Panc1 (cell line): Measurements from ENCODE around the gene KDM1A. TPM values are rescaled to one million over a fixed set of nuclear protein-coding genes. Genes with fewer than 3 reads are reported as not detected.

Source experiments
- ATAC-seq: fragments of 200-7000 bp; cut with Tn5 transposase; 2 replicates; pipeline ENCODE4 v1.9.1; 2020; ENCODE audit warnings: mild to moderate bottlenecking, moderate library complexity
- BruUV-seq: library from RNA; stranded (reverse); fragments of 400-500 nt; replicated peaks from 2 replicates; lab custom pipeline; 2021; lab: Mats Ljungman, UMichigan
- CTCF ChIA-PET: fragments of 300-600 bp; sonication (Branson Sonifier 250); formaldehyde crosslinking; loops from one replicate; lab custom pipeline; 2022; ENCODE audit warnings: antibody characterized with exemption; lab: Charles Lee
- POLR2A ChIA-PET: fragments of 300-600 bp; sonication (Branson Sonifier 250); formaldehyde crosslinking; loops from one replicate; lab custom pipeline; 2022; ENCODE audit warnings: antibody characterized with exemption; lab: Charles Lee
- DNase-seq: peaks from one replicate; pipeline ENCODE4 v3.0.0-alpha.2; 2010; ENCODE audit warnings: low read depth, low spot score
- H3K27ac ChIP-seq: 2 replicates; pipeline ENCODE4 v1.5.1; 2011; ENCODE audit warnings: mild to moderate bottlenecking, low read length, inconsistent platforms
- H3K27me3 ChIP-seq: fragments of 200-500 bp; sonication (Bioruptor generic); 2 replicates; pipeline ENCODE4 v1.6.0; 2014; ENCODE audit warnings: low read length, inconsistent platforms; ENCODE audit not compliant: control insufficient read depth, insufficient read depth
- H3K36me3 ChIP-seq: fragments of 200-500 bp; sonication (Bioruptor generic); 2 replicates; pipeline ENCODE4 v1.5.1; 2014; ENCODE audit warnings: inconsistent platforms, mild to moderate bottlenecking, low read length, moderate library complexity; ENCODE audit not compliant: control insufficient read depth, insufficient read depth
- H3K4me1 ChIP-seq: 2 replicates; pipeline ENCODE4 v1.5.1; 2011; ENCODE audit warnings: inconsistent platforms, mild to moderate bottlenecking, low read length, moderate library complexity; ENCODE audit not compliant: control insufficient read depth, insufficient read depth
- H3K4me3 ChIP-seq, 2 experiments: 2 replicates each; pipeline ENCODE4 v1.5.1; 2011 to 2012; ENCODE audit warnings: low read depth in 2 of 2, low read length in 2 of 2, mild to moderate bottlenecking in 2 of 2, inconsistent platforms in 1 of 2, moderate library complexity in 1 of 2
- H3K9me3 ChIP-seq: fragments of 200-500 bp; sonication (Bioruptor generic); 2 replicates; pipeline ENCODE4 v1.5.1; 2014; ENCODE audit warnings: low read depth, mild to moderate bottlenecking, inconsistent platforms, low read length, moderate library complexity; ENCODE audit not compliant: control insufficient read depth, insufficient read depth
- POLR2AphosphoS5 ChIP-seq: IDR thresholded peaks from 2 replicates; pipeline ENCODE4 v1.6.1; 2012; ENCODE audit warnings: mild to moderate bottlenecking, low read depth, low read length, moderate library complexity
- REST ChIP-seq, 2 experiments: IDR thresholded peaks; 2 replicates each; pipeline ENCODE4 v1.6.1; 2011 to 2012; ENCODE audit warnings: low read depth in 2 of 2, control low read depth in 1 of 2, low read length in 1 of 2, mild to moderate bottlenecking in 1 of 2, moderate library complexity in 1 of 2; ENCODE audit not compliant: insufficient read depth in 1 of 2
- SIN3A ChIP-seq: IDR thresholded peaks from 2 replicates; pipeline ENCODE4 v1.6.1; 2012; ENCODE audit warnings: low read depth, mild to moderate bottlenecking, low read length, moderate library complexity, borderline replicate concordance; ENCODE audit not compliant: insufficient read depth
- TCF7L2 ChIP-seq: IDR thresholded peaks from 2 replicates; pipeline ENCODE4 v1.6.1; 2011; ENCODE audit warnings: mild to moderate bottlenecking, low read depth, low read length, inconsistent platforms
- in situ Hi-C: cut with HindIII; loops from 2 replicates; pipeline ENCODE4 v1.10.0; 2016; ENCODE audit warnings: low sequenced_read_pairs, low pct_unique_long_range_greater_than_20kb
- intact Hi-C: fragments of 100-400 bp; cut with micrococcal nuclease; formaldehyde crosslinking; loops from one replicate; pipeline ENCODE4 v1.10.0; 2022; ENCODE audit not compliant: unreplicated experiment
- total RNA-seq: library from RNA; stranded (reverse); gene quantifications from one replicate; pipeline ENCODE4 v1.2.1, GENCODE V29; 2021; ENCODE audit not compliant: unreplicated experiment
- TF ChIP-seq, protein P1 (sequence below): fragments of 450-650 bp; IDR thresholded peaks from 2 replicates; pipeline ENCODE4 v1.5.1; 2017; ENCODE audit warnings: mild to moderate bottlenecking

Gene KDM1A
- total RNA-seq, 1 experiment from 2014 or later = 120 TPM

GRCh38 chr1:23035823-23036452, 16.7 kb downstream of the KDM1A start:
- Histone ChIP-seq H3K4me1 (peaks cover 12% of the 10 kb centered on the region), H3K9me3 (no peaks in the 10 kb centered on the region), H3K27ac (no peak overlapping the region), H3K27me3 (no peaks in the 10 kb centered on the region), H3K36me3 (no peaks in the 10 kb centered on the region), H3K4me3 (no peak overlapping the region)
- ChIA-PET CTCF (interaction anchor here (0.6 kb wide), 1 partner anchor 102 kb away, joined by 4 read pairs; no protein-coding TSS in a partner anchor), POLR2A (no interaction called here)
- DNase-seq = no peak
- no TSS peak for BruUV-seq
- in situ Hi-C loops (no loop called here), intact Hi-C loops (no loop called here)
- no peak for ATAC-seq
- TF ChIP-seq SIN3A = no peak
- no peak for TF ChIP-seq TCF7L2
- TF ChIP-seq, protein P1, sequence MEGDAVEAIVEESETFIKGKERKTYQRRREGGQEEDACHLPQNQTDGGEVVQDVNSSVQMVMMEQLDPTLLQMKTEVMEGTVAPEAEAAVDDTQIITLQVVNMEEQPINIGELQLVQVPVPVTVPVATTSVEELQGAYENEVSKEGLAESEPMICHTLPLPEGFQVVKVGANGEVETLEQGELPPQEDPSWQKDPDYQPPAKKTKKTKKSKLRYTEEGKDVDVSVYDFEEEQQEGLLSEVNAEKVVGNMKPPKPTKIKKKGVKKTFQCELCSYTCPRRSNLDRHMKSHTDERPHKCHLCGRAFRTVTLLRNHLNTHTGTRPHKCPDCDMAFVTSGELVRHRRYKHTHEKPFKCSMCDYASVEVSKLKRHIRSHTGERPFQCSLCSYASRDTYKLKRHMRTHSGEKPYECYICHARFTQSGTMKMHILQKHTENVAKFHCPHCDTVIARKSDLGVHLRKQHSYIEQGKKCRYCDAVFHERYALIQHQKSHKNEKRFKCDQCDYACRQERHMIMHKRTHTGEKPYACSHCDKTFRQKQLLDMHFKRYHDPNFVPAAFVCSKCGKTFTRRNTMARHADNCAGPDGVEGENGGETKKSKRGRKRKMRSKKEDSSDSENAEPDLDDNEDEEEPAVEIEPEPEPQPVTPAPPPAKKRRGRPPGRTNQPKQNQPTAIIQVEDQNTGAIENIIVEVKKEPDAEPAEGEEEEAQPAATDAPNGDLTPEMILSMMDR = no peak
- TF ChIP-seq POLR2AphosphoS5 = no peak
- TF ChIP-seq REST (IDR thresholded peaks at IDR 0.05; ENCODE audit: insufficient read depth in 1 of 2, low read depth in 2 of 2, low read length in 1 of 2) = no peak

GRCh38 chr1:23037081-23037740, 17.9 kb downstream of the KDM1A start:
- Histone ChIP-seq H3K9me3 (no peaks in the 10 kb centered on the region), H3K27ac (no peak overlapping the region), H3K27me3 (no peaks in the 10 kb centered on the region), H3K4me1 (peaks cover 12% of the 10 kb centered on the region), H3K36me3 (no peaks in the 10 kb centered on the region), H3K4me3 (no peak overlapping the region)
- no peak for ATAC-seq
- no peak for DNase-seq
- CTCF ChIA-PET = no interaction called here
- in situ Hi-C loops (no loop called here), intact Hi-C loops (no loop called here)
- no peak for TF ChIP-seq SIN3A
- POLR2A ChIA-PET = no interaction called here
- no TSS peak for BruUV-seq

DNA sequence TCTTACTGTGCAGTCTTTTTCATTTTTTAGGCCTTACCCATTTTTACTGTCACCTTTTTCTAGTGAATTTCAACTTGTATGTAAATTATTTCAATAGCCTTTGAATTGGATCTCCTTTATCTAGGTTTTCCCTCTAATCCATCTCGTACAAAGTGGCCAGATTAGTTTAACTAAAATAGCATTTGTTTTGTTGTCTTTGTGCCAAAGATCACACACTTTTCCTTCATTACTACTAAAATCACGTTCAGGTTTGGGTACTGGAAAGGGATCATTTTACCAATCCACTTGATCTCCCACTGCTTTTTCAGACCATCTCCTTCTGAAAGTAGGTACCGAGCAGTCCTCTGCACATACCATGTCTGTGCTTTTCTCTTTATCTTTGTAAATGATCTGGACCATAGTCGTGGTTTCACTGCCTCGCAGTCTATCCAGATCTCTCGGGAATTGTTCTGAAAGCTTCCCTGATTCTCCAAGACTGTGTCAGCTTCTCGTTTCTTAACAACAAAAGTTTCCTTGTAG, 20.1 kb downstream of the KDM1A start:
- POLR2A ChIA-PET = no interaction called here
- no peaks in the 10 kb centered on the region for H3K27me3 ChIP-seq
- TF ChIP-seq POLR2AphosphoS5 (no peak), REST (IDR thresholded peaks at IDR 0.05; ENCODE audit: insufficient read depth in 1 of 2, low read depth in 2 of 2, low read length in 1 of 2) (no peak), TCF7L2 (no peak), SIN3A (no peak)
- TF ChIP-seq, protein P1 = no peak
- no TSS peak for BruUV-seq
- no peak overlapping the region for H3K4me3 ChIP-seq
- H3K27ac ChIP-seq = no peak overlapping the region
- DNase-seq = no peak
- ATAC-seq = no peak
- in situ Hi-C loops = no loop called here
- peaks cover 9% of the 10 kb centered on the region; the same call in 1 of the 2 replicates for H3K4me1 ChIP-seq
- CTCF ChIA-PET = no interaction called here
- intact Hi-C loops = no loop called here
- no peaks in the 10 kb centered on the region for H3K9me3 ChIP-seq
- no peaks in the 10 kb centered on the region for H3K36me3 ChIP-seq
